Tongue (tissue), 3 donors: ENCODE measurements around the gene CHAC1. TPM values are rescaled to one million over a fixed set of nuclear protein-coding genes. Genes with fewer than 3 reads are reported as not detected.

Source experiments
- DNase-seq: peaks from one replicate; pipeline ENCODE4 v3.0.0-alpha.2; 2015
- small RNA-seq: library from RNA; depleted of rRNA; stranded (forward); fragments of <200 nt; gene quantifications from one replicate; pipeline ENCODE3, GENCODE V24; 2014; ENCODE audit warnings: low replicate concordance
- total RNA-seq: library from RNA; depleted of rRNA; stranded (reverse); fragments of >200 nt; gene quantifications from one replicate; pipeline ENCODE4 v1.2.3, GENCODE V29; 2014

Gene CHAC1
- total RNA-seq, 1 donor from 2014 or later = 5.3 TPM

DNA sequence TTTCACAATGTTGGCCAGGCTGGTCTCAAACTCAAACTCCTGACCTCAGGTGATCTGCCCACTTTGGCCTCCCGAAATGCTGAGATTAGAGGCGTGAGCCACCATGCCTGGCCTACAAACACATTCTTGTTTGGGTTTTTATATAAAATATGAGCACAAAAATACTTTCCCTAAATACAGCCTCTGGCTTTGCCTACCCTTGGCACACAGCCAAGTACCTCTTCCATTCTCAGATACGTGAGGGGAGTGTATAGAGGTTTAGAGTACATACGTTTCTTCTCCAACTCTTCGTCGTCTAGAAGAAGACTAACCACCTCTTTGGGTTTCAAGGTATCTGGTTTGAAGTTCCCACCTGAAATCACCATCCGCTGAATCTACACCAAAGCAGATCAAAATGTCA lies 33.5 kb downstream of the CHAC1 start:
- no peak for DNase-seq

DNA sequence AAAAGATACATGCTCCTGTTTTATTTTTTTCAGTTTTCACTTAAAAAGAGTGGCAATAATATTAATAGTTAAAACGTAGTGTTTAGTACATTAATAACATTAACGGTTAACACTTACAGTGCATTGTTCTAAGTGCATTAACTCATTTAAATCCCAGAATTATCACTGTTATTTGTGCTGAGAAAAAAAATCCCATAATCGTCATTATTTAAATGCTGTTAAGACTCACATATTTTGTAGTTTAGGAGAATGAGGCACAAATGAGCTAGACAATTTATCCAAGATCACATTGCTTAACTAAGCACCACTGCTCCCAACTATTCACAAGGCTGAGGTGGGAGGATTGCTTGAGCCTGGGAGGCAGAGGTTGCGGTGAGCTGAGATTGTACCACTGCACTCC lies 34.9 kb downstream of the CHAC1 start:
- DNase-seq = no peak

DNA sequence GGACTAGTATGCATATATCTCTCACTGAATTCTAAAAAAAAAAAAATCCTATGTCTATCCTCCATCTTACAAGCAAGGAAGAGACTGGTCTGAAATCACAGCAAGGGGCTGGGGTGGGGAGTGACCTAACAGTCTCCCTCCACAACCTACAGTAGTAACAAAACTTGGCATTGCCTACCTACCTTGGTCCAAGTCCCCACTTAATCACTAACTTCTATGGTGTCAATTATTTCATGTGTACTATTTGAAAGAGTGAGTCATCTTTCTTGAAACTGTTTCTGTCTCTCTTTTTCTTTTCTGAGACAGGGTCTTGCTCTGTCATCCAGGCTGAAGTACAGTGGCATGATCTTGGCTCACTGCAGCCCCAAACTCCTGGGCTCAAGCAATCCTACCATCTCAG lies 36.8 kb downstream of the CHAC1 start:
- DNase-seq = no peak

DNA sequence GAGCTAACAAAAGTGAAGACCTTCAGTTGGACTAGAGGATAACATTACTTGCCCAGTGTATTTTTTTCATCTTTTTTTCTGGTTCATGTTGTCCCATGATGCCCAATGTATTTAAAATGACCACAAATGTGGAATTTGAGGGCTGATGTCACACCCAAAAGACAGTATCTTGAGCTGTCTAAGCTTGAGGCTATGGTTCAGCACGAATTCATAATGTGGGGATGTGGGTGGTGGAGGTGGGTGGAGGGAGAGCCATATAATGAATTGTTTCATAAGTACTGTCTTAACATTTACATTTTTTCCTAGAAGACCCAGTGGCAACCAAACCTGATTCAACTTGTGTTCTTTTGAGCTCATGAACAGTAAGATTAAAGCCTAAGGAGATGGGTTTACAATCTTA lies 37.5 kb downstream of the CHAC1 start:
- DNase-seq = no peak

DNA sequence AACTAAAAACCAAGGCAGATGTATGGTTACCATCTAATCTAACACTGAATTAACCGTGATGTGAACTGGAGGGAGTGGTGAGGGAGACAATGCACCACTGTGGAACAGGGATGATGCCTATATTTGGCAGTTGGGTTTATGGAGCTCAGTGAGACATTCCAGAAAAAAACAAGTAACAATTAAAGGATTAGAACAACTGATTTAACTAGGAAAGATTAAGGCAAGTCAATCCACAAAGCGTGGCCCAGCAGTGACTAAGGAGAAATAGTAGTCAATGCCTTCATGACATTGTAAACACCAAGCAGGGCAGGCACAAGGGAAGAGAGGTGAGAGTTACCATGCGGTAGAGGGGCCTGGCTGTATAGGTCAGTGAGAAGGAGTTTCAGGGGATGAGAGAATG lies 38.1 kb downstream of the CHAC1 start:
- no peak for DNase-seq

DNA sequence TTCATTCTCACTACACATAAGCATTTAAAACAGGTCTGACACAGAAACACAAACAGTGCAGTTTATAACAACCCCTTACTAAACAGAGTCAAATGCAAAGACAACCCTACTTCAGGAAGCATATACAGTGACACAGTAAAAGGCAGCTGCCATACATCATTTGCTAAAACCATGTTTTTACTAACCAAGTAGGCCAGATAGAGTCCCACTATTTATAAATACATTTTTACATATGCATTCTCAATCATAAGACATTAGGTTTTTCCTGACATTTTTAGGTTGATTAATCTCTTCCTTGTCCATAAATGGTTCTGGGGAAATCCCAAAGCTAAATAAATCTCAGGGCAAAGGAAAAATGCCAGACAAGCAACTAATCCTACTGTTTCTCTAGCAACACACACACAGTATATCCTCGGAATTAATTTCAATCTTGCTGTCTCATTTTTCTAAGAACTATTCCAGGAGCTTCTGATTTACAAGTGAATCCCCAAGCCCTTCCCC lies 39.0 kb downstream of the CHAC1 start:
- no peak for DNase-seq

DNA sequence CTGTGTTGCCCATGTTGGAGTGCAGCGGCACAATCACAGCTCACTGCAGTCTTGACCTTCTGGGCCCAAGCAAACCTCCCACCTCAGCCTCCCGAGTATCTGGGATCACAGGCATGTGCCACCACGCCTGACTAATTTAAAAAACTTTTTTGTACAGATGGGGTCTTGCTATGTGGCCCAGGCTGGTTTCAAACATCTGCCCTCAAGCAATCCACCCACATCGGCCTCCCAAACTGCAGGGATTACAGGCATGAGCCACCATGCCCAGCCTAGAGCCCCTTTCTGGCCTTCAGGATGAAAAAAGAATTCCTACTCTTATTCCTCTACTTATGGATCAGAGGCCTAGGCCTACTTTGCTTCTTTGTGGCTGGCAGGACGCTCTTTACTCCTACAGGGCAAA lies 39.6 kb downstream of the CHAC1 start:
- no peak for DNase-seq

DNA sequence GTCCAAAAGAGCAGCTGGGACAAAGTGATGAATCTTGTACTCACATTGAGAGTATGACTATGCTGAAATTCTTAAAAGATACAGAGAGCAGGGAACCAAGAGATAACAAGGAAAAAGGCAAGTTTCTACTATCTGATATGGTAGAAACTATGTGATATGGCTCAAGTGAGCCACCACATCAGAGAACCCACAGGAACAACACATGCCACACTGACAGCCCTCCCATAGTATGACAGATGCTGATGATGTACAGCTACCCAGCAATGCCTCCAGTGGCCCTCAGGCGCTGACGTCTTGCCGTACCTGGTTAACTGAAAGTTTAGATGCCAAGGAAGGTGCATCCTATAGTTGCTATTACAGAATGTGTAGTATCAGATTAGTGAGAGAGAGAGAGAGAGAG lies 42.4 kb downstream of the CHAC1 start:
- DNase-seq = no peak

DNA sequence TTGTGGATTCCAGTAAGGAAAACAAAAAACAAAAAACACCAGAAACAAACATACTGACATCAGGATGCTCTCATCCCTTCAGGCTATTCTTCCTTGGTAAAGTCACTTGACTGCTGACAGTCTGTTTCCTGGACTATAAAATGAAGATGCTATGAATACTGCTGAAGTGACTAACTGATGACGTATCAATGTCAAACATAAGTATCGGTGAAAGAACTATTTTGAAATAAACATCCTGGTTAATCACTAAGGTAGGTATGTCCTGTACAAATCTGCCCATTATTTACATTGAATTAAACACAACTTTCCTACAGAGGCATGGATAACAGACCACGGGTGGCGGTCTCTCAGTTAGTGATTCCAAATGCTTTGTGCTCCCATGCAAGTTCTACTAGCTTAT lies 45.9 kb downstream of the CHAC1 start:
- no peak for DNase-seq

DNA sequence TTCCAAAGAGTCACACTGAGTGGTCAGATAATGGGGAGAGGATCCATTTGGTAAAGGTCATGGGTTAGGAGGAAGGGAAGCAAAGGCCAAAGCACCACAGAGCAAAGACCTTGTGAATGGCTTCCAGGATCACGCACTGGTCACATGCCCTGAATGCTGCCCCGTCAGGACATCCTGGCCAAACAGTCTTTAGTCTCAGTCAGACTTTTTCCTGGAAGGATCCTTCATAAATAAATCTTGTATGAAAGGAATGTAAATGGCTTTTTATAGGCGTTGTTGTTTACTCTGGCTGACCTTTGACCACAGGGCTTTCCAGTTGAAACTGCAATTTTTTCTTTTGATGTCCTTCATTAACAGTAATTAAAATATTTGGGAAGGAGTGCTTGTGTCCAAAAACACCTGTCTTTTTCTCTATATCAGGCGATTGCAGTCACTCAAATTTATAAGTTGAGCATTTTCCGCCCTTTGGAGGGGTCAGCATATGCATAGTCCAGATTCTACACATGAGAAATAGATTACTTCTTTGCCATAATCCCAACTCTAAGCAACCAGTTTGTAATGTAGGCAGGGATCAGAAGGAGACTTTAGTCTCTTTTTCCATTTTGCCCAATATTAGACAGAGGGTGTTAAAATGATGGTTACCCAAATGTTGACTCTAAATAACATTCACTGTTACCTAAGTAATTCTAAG lies 48.4 kb downstream of the CHAC1 start:
- no peak for DNase-seq

DNA sequence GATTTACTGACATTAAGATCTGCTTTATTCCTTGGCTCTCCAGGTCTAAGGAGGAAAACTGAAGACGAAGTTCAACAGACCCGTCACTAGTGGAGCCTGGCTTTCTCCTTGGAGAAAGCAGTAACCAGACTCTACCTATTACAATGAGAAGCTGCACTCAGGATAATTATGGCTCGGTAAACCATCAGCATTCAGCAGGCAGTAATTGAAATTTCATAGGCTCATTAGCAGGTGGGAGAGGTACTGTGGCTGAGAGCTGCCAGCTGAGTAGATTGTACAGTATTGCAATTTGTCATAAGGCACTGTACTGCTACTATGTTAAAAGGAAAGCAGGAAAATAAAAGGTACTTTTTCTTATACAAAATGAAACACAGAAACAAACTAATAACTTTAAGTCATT lies 51.2 kb downstream of the CHAC1 start:
- DNase-seq = no peak

Small RNAs within 50 kb of the gene (small RNA-seq; reads per million reads assigned to genes)
- gene ISCA1P4 = not detected

Other genes starting within 250 kb of the CHAC1 start
- gene RMDN3, start 198.2 kb upstream of the CHAC1 start, total RNA-seq = 24.5 TPM
- gene GCHFR, start 189.4 kb upstream of the CHAC1 start, total RNA-seq = 3.3 TPM
- gene C15orf62, start 183.5 kb upstream of the CHAC1 start, total RNA-seq = 0.51 TPM
- 25.3 TPM for gene ZFYVE19, start 146.4 kb upstream of the CHAC1 start, total RNA-seq
- gene DNAJC17, start 146.0 kb upstream of the CHAC1 start, total RNA-seq = 17.3 TPM
- gene PPP1R14D, start 124.8 kb upstream of the CHAC1 start, total RNA-seq = not detected
- gene SPINT1, start 109.4 kb upstream of the CHAC1 start, total RNA-seq = 49.2 TPM
- gene RHOV, start 79.2 kb upstream of the CHAC1 start, total RNA-seq = 11.8 TPM
- gene VPS18, start 59.0 kb upstream of the CHAC1 start, total RNA-seq = 23.8 TPM
- gene DLL4, start 24.1 kb upstream of the CHAC1 start, total RNA-seq = 22.5 TPM
- 33.4 TPM for gene INO80, start 162.8 kb downstream of the CHAC1 start, total RNA-seq